Calu3 (cell line): ENCODE results near the gene UPF2. TPM values are rescaled to one million over a fixed set of nuclear protein-coding genes. Genes with fewer than 3 reads are reported as not detected.

Source experiments
- BruUV-seq: library from RNA; stranded (reverse); fragments of 400-500 nt; replicated peaks from 2 replicates; lab custom pipeline; 2021; lab: Mats Ljungman, UMichigan
- CTCF ChIA-PET: fragments of 300-600 bp; sonication (Branson Sonifier 250); formaldehyde crosslinking; loops from one replicate; lab custom pipeline; 2022; ENCODE audit warnings: antibody characterized with exemption; lab: Charles Lee
- DNase-seq: peaks from one replicate; pipeline ENCODE4 v3.0.0; 2022
- H3K27ac Mint-ChIP-seq: one replicate; pipeline ENCODE4 v1.8.0; 2022; ENCODE audit warnings: mixed read lengths; ENCODE audit not compliant: unreplicated experiment
- H3K27me3 Mint-ChIP-seq: one replicate; pipeline ENCODE4 v1.8.0; 2022; ENCODE audit warnings: mixed read lengths; ENCODE audit not compliant: unreplicated experiment
- H3K36me3 Mint-ChIP-seq: one replicate; pipeline ENCODE4 v1.8.0; 2022; ENCODE audit warnings: mild to moderate bottlenecking, moderate library complexity, mixed read lengths; ENCODE audit not compliant: insufficient read depth, unreplicated experiment
- H3K4me1 Mint-ChIP-seq: one replicate; pipeline ENCODE4 v1.8.0; 2022; ENCODE audit warnings: mild to moderate bottlenecking, low read depth, mixed read lengths; ENCODE audit not compliant: unreplicated experiment
- H3K4me3 Mint-ChIP-seq: one replicate; pipeline ENCODE4 v1.8.0; 2022; ENCODE audit warnings: mild to moderate bottlenecking, low read depth, moderate library complexity, mixed read lengths; ENCODE audit not compliant: unreplicated experiment
- H3K9me3 Mint-ChIP-seq: one replicate; pipeline ENCODE4 v1.8.0; 2022; ENCODE audit warnings: low read depth, mixed read lengths; ENCODE audit not compliant: unreplicated experiment
- CTCF ChIP-seq: fragments of 200-600 bp; IDR thresholded peaks from one replicate; pipeline ENCODE4 v1.8.0; 2022; ENCODE audit warnings: antibody characterized with exemption; ENCODE audit not compliant: unreplicated experiment
- intact Hi-C: fragments of 100-400 bp; cut with micrococcal nuclease; formaldehyde crosslinking; loops from one replicate; pipeline ENCODE4 v1.10.0; 2022; ENCODE audit not compliant: unreplicated experiment
- total RNA-seq: library from RNA; stranded (reverse); gene quantifications from 2 replicates; pipeline ENCODE4 v1.2.3, GENCODE V29; 2022

Gene UPF2
- total RNA-seq, 1 experiment from 2014 or later = 33.7 TPM

GRCh38 chr10:11887381-11888227, 155.0 kb downstream of the UPF2 start:
- Mint-ChIP-seq H3K4me3 (no peak overlapping the region), H3K9me3 (no peaks in the 10 kb centered on the region), H3K27me3 (no peaks in the 10 kb centered on the region), H3K27ac (no peak overlapping the region), H3K4me1 (peaks cover 4% of the 10 kb centered on the region), H3K36me3 (no peaks in the 10 kb centered on the region)
- CTCF ChIA-PET = no interaction called here
- intact Hi-C loops = no loop called here
- no TSS peak for BruUV-seq
- DNase-seq = no peak
- no peak for TF ChIP-seq CTCF

DNA sequence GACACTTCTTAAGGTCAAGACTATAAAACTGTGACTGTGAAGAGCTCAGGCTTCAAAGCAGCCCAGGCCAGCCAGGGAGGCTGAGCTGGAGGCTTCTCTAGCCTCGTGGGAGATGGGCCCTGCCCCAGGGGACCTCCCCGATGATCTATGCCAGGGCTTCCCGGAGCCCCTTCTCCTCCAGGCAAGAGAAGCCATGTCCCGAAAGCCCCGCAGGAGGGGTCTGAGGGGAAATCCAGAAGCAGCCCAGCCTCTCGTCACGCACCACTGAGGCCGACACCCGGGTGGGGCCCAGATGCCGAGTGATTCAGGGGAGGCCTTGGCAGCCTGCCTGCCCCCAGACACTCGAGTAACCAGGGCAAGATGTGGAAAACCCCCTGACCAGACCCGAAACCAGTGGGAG, 155.8 kb downstream of the UPF2 start:
- no peak overlapping the region for H3K27ac Mint-ChIP-seq
- no peaks in the 10 kb centered on the region for H3K36me3 Mint-ChIP-seq
- H3K9me3 Mint-ChIP-seq = no peaks in the 10 kb centered on the region
- no peak for TF ChIP-seq CTCF
- no peaks in the 10 kb centered on the region for H3K27me3 Mint-ChIP-seq
- no peak for DNase-seq
- H3K4me1 Mint-ChIP-seq = peaks cover 11% of the 10 kb centered on the region
- no peak overlapping the region for H3K4me3 Mint-ChIP-seq
- intact Hi-C loops = no loop called here
- BruUV-seq = no TSS peak
- CTCF ChIA-PET = interaction anchor here (2.5 kb wide), 1 partner anchor 11 kb away, joined by 7 read pairs; no protein-coding TSS in a partner anchor

- no peak overlapping the region for H3K27ac Mint-ChIP-seq
- H3K9me3 Mint-ChIP-seq = no peaks in the 10 kb centered on the region
- H3K27me3 Mint-ChIP-seq = no peaks in the 10 kb centered on the region
Observed at GRCh38 chr10:11886138-11886474, 156.5 kb downstream of the UPF2 start.

More at GRCh38 chr10:11886138-11886474, 156.5 kb downstream of the UPF2 start:
- Mint-ChIP-seq H3K4me1 (peaks cover 19% of the 10 kb centered on the region), H3K36me3 (no peaks in the 10 kb centered on the region), H3K4me3 (no peak overlapping the region)
- DNase-seq = no peak
- no TSS peak for BruUV-seq
- intact Hi-C loops = no loop called here
- no peak for TF ChIP-seq CTCF
- CTCF ChIA-PET = interaction anchor here (0.6 to 2.5 kb wide), 3 partner anchors 10 to 156 kb away, joined by 3 to 7 read pairs (median 5); partner anchors contain the start of gene UPF2
